Fibroblast of pulmonary artery (primary cell): Measurements from ENCODE around the gene USP25.

Source experiments
- DNase-seq: peaks from one replicate; pipeline ENCODE4 v3.0.0-alpha.2; 2010; ENCODE audit warnings: low read depth
- H3K4me3 ChIP-seq: replicated peaks from 2 replicates; pipeline ENCODE4 v1.5.1; 2011; ENCODE audit warnings: low read depth, mild to moderate bottlenecking, control low read depth, low read length, moderate library complexity
- CTCF ChIP-seq: IDR thresholded peaks from 2 replicates; pipeline ENCODE4 v1.5.1; 2011; ENCODE audit warnings: mild to moderate bottlenecking, control low read depth, low read length, inconsistent platforms; ENCODE audit errors: missing control alignments

Gene USP25

DNA sequence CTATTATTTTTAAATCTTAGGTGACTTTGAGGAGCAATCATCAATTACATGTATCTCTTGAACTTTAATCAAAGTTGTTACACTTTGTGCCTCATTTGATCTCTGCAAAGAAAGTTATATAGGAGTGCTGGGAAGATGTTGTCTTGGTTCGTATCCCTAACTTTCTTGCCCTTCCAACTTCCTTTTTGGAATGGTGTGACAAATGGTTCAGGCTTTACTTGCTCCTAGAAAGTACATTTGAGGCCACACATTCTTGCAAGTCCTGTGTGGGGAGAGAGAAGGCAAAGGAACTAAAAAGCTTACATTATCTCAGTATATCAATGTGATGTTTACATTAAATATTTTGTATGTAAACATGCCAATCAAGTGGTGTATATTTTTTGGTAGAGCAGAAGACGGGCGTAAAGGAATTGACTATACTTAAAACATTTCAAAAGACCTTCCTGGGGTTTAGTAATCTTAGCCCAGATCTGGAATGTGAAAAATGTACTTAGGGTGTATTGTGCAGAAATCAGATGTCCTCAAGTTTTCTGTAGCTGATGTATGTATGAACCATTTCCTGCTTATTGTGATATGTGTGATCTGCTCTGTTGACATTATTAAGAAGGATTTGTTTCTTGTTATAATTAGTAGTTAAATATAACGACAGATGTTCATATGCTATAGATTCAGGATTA lies 59.2 kb downstream of the USP25 start:
- peak; percentile 77 for DNase-seq
- H3K4me3 ChIP-seq: no peak overlapping the region
- TF ChIP-seq CTCF: no peak

DNA sequence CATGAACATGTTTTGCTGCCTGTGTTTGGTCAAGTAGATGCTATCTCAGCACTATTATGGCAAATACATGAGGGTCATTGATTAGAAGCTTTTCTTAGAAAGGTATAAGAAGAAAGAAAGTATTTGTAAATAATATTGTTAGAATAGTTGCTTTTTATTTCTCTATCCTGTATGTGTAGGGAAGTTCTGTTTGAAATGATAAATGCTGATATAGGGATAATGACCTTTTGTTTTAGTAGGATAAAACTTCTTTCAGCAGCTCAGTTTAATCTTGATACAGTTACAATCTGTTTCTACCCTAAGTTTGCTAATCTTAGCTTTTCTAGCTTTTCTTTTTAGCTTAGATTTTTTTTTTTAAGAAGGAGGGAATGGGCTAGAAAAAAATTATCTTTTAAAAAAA lies 63.3 kb downstream of the USP25 start:
- no peak for TF ChIP-seq CTCF
- no peak overlapping the region for H3K4me3 ChIP-seq
- no peak for DNase-seq

DNA sequence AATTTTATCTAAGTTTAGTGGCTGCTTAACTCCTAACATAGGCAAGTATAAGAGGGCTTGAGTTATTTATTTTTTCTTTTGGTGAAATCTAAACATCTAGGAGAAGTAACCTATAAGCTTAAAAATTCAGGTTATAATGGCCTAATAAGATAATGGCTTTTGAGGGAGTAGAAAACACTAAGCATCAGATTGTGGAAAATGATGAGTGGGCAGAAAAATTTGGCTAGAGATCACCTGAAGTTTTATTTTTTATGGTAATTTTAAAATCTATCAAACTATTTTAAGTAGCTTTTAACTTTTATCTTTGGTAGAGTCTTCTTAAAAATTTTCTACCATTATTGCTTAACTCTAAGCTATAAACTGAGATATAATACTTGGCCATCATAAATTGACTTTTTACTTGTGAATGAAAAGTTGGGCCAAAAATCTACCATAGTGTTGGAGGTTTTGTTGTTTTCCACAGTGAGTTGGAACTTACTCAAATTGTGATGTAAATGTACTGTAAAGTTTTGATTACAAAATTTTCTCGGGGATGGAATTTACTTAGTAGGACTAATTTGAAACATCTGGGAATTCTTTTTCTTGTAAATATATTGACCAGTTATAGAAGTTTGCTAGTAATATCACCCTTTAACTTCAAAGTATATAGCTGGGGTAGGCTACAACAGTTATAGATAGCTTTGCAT lies 63.9 kb downstream of the USP25 start:
- H3K4me3 ChIP-seq: no peak overlapping the region
- TF ChIP-seq CTCF: no peak
- DNase-seq: peak; percentile 56

DNA sequence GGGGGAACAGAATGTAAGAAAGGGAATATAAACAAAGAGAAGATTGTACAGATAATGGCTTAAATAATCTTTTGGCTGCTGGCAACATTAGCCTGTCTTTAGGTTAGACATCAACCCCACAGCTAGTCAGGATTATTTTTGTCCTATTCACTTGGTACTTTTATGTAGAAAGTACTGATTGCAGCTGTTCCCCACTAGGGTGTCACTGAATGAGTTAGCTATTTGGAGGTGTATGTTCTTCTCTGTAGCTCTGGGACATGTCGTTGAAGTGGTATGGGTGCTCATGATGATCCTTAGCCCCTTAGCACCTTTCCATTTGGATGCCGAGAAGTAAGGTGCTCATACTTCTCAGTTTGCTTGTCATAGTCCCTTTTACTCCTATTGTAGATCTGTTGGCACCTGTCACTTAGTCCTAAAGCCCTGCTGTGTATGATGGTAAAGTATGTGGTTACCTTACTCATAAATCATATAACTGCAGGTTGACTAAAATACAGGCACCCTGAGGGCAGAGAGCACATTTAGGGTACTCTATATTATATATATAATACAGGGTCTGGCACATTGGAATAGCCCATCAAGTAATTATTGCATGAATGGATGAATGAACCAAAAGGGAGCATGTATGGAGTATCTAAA lies 64.6 kb downstream of the USP25 start:
- no peak overlapping the region for H3K4me3 ChIP-seq
- no peak for DNase-seq
- no peak for TF ChIP-seq CTCF

- DNase-seq: no peak
- no peak for TF ChIP-seq CTCF
- H3K4me3 ChIP-seq: no peak overlapping the region
These were observed 65.8 kb downstream of the USP25 start for GRCh38 chr21:15795533-15795932.

- peak; percentile 20 for DNase-seq
- TF ChIP-seq CTCF: no peak
- no peak overlapping the region for H3K4me3 ChIP-seq
These were observed 68.0 kb downstream of the USP25 start for GRCh38 chr21:15797577-15798363.
